GM19193 (cell line): Measurements from ENCODE around the gene GRAMD4.

Experiments
- POLR2A ChIP-seq: IDR thresholded peaks from 4 replicates; pipeline ENCODE4 v1.6.1; 2011; ENCODE audit not compliant: insufficient read depth, insufficient read length; ENCODE audit errors: extremely low read depth

Gene GRAMD4

DNA sequence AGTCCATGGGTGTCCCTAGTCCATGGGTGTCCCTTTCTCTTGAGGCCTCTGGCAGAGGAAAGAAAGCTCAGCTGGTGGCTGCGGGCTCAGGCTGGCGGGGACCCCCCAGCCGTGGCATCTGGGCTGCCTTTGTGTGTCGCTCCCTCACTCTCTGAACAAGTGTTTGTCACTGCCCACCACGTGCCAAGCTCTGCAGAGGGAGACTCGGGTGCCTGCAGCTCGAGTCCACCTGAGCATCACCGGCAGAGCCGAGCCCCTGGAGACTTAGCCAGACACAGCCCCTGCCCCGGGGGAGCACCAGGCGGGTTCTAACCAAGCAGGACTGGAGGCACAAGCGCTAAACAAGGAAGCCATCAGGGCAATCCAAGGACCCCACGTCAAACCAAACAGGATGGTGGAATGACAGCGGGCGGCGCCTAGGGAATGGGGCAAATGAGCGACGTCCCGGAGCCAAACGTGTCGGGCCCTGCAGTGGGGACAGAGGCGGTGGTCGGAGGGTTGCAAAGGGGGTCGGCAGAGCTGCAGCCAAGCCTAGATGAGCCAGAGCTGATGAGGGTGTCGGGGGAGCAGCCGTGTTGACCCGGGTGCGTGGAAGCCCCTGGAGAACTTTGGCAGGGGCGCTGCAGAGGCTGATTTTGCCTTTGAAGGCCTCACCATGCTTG lies 2.1 kb upstream of the GRAMD4 start:
- TF ChIP-seq POLR2A = no peak

DNA sequence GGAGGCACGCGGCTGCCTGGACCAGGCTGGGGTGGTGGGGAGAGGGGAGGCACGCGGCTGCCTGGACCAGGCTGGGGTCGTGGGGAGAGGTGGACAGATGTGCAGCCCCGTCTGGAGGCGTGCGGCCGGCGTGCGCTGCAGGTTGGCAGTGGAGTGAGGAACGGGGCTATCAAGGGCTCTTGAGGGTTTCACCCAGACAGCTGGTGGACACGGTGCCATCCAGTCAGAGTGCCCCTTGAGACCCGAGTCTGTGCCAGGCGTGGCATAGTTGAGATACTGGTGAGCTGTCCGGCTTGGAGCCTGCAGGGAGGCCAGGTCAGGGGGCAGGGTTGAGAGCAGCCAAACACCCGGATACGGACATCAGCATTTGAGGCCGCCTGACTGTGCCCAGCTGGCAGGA lies 1.5 kb upstream of the GRAMD4 start:
- TF ChIP-seq POLR2A = no peak

DNA sequence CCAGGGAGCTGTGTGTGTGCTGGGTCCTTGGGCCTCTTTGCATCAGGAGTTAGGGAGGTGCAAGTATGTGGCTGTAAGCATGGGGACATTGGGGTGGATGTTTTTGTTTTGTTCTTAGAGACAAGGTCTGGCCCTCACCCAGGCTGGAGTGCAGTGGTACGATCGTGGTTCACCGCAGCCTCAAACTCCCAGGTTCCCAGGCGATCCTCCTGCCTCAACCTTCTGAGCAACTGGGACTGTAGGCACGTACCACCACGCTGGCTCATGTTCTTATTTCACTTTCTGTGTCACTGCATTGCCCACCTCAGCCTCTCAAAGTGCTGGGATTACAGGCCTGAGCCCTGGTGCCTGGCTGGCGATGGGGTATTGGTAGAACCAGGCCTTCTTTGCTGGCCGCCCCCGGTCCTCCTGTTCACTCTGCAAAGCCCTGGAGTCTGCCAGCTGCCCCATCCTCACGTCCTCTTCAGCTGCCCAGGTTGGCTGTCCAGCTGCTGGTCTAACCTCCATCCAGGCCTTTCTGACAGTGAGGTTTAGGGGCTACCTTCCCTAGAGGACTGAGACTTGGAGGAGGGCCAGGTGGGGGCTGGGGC lies 851 bp upstream of the GRAMD4 start:
- no peak for TF ChIP-seq POLR2A

DNA sequence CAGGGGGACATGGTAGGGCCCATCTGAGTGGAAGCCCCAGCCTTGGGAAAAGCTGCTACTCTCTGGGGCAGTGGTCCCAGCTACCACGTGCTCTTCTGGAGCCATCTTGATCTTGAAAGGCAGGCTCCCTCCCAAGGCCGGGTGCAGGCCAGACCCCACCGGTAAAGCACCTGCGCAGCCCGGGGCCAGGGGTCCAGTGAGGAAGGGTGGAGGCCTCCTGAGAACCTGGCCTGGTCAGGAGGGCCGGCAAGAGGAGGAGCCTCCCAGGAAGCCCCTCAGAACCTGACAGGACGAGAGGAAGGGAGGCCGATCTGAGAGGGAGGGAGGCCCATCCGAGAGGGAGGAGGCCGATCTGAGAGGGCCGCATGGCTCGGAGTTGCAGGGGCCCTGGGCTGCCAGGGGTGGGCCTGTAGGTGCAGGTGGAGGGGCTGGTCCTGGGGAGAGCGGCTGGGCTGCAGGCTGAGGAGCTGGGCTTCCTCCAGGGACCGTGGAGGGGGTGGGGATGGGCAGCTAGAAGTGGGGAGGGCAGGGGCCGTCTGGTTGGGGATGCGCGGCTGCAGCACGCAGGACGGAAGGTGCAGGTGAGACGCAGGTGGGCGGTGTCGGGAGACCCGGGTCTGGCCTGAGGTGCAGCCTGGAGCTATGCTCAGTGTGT lies 529 bp downstream of the GRAMD4 start:
- no peak for TF ChIP-seq POLR2A

DNA sequence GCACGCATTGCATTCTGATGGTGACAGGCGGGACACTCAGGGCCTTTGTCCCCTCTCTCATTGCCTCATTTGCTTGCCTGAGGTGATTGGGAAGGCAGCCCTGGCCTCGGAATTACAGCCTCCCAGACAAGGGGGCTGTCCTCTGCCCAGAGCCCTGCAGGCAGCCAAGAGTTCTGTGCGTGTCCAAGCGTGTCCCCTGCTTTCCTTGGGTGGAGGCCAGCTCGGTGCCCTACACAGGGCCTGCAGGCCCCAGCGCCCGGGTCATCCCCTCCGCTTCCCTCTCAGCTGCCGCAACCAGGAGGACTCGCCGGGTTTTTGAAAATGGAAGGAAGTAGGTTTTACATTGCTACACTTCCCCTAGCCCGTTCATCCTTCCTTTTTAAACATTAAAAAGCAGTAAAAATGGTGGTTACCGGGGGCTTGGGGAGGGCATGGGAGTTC lies 1.9 kb downstream of the GRAMD4 start:
- TF ChIP-seq POLR2A = no peak

DNA sequence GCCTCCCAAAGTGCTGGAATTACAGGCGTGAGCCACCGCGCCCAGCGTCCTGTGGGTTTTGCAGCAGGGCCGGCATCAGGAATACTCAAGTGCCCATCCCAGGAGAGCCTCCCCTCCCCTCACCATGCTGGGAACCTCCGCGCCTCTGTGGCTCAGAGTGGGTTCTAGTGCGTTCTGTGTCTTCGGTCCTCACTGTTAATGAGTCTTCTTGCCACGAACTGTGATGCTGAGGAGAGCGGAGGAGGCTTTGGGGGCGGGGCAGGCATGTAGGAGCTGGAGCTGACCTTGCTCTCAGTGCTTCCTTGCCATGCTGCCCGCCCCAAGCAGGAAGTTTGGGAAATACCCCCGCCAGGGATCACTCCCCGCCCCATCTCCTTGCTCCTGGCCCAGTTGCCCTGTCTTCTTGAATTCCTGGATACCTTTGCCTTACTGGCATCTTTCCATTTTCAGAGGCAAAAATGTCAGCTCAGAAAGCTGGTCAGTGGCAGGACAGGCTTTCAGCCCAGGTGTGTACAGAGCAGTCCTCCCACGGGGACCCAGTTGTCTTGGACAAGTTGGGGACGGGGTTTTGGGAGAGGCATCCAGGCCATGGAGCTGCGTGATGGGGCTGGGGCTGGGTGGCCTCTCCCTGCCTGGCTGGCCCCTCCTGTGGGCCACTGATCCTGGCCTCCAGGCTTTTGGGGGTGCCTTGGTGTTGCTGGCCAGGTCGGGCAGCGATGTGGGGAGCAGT lies 5.1 kb downstream of the GRAMD4 start:
- TF ChIP-seq POLR2A = no peak

DNA sequence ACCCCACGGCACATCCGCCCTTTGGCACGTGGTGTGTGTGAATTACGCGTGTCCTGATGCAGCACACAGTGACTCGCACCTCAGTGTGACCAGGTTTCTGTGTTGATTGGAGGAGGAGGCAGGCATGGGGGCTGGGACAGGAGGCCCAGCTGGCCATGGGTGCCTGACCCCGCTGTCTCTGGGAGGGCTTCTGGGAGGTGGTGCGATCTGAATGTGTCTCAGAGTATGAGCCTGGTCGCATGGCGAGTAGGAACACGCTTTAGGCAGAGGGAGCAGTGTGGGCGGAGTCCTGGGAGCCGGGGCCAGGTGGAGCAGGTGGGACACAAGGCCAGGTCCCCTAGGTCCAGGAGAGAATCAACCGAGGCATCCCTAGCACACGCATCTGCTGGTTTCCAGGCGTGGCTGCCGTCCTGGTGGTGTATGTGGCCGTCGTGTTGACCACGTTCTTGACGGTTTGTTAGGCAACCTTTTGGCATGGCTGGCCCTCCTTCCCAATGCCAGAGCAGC lies 5.7 kb downstream of the GRAMD4 start:
- TF ChIP-seq POLR2A = no peak

DNA sequence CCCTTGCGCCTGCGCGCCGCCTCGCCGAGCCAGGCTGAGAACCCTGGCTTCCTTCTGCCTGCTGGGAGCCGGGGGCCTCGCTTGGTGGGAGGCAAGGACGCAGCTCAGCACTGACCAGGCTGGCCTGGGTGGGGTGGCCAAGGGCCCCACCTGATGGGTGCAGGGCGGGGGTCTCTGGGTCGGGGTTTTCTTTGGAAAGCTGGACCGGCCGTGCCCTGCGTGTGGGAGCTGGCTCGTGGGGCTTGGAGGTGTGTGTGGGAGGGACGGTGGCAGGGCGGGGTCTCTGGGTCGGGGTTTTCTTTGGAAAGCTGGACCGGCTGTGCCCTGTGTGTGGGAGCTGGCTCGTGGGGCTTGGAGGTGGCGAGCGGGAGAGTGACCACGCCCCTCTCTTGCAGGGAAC lies 6.2 kb downstream of the GRAMD4 start:
- no peak for TF ChIP-seq POLR2A

DNA sequence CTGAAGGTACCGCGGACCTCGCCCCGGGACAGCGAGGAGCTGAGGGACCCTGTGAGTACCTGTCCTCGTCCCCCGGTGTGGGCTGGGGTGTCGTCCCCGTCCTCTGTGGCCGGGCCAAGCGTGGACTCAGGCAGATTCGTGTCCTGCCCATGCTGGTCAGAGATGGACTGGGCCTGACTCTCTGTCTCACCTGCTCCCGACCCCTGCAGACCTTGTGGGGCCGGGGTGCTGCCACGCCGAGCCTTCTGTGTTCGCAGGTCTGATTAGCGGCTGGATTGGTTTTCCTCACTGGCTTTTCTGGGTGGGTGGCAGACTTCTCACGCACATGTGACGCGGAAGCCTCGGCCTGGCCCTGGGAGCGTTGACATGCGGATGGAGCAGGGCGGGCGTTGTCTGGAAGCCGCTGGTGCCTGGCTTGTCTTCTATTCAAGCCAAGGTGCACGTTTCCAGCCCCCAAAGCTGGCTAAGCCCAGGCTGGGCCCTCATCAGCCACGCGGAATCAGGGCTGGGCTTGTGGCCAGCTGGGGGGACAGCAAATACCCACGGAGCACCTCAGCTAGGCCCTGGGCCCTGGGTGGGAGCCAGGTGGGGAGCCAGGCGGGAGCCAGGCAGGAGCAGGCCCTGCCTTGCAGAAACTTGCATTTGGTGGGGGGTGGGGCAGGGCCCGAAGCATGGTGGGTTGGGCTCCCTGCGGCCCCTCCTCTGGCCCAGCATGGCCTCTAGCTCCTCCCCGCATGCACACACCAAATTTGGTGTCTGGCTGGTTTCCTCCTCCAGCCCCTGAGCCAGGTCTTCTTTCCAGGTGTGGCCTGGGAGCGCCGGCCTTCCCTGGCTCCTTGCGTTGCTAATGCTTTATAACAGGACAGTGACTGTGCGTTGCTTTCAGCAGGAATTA lies 7.0 kb downstream of the GRAMD4 start:
- TF ChIP-seq POLR2A = no peak

DNA sequence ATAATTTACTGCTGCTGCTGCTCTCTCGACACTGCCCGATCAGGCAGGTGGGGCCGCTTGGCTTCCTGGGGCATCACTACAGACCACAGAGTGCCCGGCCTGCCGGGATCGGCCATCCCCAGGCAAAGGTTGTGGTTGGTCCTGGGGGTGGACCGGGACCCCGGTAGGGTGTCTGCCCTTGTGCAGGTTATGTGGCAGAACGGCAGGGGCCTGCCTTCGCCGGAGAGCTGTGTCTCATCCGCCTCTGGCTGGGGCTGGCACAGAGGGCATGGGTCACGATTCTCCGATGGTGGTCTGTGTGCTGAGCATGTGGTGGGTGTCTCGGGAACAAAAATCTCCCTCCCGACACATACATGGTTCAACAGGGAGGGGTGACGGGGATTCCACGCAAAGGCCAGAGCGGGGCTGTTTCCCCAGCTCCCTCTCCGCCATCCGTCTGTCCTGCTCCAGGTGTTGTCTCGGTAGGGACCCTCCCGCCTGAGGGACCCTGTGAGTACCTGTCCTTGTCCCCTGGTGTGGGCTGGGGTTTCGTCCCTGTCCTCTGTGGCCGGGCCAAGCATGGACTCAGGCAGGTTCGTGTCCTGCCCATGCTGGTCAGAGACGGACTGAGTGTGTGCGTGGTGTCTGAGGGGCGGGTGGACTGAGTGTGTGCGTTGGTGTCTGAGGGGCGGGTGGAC lies 7.8 kb downstream of the GRAMD4 start:
- TF ChIP-seq POLR2A = no peak

DNA sequence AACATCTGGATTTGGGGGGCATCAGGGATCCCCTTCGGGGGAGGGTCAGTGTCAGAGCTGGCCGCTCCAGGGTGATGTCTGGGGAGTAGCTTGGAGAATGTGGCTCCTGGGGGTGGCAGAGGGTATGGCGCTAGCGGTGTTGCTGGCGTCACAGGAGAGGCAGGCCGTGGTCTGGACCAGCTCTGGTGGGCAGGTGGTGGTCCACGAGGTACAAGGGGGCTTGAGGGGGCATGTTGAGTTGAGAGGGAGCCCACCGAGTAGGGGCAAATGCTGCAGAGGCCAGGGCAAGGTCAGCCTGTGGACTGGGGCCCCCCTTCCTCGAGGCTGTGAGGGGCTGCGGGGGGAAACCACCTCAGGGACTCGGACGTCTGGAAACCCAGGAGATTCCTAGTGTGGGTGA lies 8.6 kb downstream of the GRAMD4 start:
- no peak for TF ChIP-seq POLR2A

DNA sequence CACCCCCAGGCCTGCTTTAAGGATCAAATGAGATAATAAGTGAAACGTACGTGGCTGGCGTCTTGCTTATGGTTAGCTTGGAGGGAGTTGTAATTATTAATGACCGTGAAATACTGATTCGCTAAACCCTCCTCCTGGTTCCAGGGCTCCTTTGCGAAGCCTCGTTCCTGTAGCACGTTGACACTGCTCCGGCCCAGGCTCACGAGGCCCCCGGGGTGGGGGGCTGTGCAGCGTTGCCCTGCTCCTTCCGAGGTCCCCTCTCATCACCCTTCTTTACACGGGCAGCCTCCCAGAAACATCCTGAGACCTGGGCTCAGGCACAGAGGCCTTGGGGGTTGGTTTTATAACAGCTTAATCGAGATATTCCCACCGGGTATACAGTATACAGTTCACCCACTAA lies 9.1 kb downstream of the GRAMD4 start:
- no peak for TF ChIP-seq POLR2A

DNA sequence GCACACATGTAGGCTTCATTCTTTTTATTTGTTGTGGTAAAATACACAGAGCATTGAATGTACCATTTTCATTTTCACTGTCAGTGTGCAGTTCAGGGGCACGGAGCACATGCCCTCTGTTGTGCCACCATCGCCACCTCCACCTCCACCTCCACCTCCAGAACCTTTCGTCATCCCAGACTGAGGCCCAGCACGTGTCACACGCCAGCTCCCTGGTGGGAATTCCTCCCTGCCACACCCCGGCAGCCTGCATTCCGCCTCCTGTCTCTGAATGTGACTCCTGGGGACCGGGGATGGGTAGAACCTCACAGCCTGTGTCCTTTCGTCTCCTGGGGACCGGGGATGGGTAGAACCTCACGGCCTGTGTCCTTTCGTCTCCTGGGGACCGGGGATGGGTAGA lies 10.9 kb downstream of the GRAMD4 start:
- TF ChIP-seq POLR2A = no peak
